NCI-H1436 treated with DMSO at 0.1 percent for 48 hours (cell line): ENCODE data around the gene INTS1.
A peak's percentile ranks its signal among the peaks of the same experiment; 100 is the strongest.

Source experiments
- DNase-seq: peaks from one replicate; lab custom pipeline; 2025; lab: John Stamatoyannopoulos, UW

The INTS1 gene

DNA sequence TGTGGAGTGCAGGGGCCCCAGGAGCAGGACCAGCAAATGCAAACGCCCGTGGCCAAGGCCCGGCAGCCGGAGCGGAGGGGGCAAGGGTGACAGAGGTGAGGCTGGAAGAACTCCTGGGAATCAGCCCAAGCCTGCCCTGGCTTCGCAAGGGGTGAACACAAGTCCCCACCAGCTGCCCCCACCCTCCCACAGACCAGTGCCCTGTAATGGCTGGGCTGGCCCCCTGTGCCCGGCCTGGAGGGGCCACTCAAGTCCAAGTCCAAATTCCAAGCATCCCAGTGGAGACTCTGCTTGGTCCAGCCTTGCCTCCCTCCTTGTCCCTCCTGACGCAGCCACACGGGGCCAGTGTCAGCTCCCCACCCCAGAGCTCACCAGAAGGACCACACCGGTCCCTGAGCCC is 73.0 kb downstream of the INTS1 start:
- DNase-seq, result no peak

DNA sequence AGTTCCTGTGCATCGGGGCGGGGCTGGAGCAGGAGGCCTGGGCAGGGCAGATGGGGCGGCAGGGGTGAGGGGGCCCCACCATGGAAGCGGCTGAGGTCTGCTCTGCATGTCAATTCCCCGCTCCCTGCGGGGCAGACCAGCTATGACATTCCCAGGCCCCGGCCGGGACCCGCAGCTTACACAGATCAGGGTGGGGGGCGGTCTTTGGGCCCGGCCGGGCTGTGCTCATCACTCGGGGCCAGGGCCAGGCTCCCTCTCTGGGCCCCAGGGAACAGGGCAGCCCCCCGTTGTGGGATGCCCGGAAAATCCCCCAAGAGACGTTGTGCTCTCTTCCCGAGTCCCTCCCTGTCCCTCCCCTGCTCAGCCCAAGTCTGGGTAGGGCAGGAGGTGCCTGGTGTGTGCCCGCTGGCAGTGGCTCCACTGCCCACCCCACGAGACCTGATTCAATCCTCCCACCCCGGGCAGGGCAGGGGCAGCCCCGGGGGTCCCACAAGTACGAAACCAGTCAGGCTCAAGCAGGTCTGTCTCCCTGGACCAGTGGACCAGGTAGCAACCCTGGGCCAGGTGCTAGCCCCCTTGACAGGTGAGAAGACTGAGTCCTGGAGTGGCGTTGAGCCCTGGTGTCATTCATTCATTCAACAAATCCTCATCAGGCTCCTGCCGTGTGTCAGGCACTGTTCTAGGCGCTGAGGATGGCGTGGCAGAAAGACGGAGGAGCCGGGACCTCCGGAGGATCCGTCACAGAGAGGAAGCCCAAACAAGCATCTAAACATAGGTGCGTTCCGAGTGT is 73.9 kb downstream of the INTS1 start:
- DNase-seq, result no peak

DNA sequence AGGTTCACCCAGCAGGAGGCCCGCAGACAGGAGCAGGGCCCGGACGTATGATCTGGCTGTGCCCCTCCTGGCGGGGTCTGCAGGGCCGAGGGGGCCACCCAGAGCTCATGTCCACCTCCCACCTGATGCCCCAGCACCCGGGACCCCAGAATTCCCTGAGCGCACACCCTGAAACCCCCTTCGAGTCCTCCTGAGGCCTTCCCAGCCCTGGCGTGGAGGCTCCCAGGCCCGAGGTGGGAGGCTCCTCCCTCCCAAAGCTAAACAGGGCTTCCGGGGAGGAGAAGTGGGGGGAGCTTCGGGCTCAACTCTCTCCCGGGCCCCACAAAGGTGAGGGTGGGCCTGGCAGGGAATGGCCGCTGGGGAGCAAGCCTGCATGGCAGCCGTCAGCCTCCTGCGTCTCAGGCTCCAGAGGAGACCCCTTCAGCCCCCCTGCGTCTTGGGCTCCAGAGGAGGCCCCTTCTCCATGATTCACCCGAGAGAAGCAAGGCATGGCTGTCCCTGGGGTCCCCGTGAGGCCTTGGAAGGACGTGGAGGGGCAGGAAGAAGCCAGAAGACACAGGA is 75.2 kb downstream of the INTS1 start:
- DNase-seq, result no peak

DNA sequence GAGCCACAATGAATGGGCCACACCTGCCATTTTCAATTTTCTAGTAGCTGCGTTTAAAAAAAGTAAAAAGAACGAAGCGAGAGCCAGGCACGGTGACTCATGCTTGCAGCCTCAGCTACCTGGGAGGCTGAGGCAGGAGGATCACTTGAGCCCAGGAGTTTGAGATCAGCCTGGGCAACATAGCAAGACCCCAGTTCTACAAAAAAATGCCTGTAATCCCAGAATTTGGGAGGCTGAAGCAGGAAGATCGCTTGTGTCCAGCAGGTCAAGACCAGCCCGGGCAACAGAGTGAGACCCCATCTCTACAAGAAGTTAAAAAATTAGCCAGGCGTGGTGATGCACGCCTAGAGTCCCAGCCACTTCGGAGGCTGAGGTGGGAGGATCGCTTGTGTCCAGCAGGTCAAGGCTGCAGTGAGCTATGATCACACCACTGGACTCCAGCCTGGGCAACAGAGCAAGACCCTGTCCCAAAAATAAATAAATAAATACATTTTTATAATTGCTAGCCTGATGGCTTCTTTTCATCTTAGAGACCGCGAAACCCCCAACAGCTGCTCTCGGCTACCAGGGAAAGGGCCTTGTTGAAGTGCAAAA is 77.0 kb downstream of the INTS1 start:
- DNase-seq, result no peak

DNA sequence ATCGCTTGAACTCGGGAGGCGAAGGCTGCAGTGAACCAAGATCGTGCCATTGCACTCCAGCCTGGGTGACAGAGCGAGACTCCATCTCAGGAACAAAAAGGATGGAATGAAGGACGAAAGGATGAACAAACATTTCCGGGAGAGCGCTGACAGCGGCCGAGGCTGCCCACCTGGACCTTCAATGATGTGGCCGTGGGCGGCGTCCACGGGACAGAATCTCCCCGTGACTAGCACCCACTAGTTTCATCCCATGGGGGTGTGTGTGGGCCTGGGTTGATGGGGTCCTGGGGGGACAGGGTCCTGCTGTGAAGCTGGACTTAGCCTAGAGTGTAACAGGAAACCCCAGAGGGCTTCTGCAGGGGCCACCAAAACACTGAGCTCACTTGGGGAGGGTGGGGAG is 77.7 kb downstream of the INTS1 start:
- DNase-seq, result no peak

DNA sequence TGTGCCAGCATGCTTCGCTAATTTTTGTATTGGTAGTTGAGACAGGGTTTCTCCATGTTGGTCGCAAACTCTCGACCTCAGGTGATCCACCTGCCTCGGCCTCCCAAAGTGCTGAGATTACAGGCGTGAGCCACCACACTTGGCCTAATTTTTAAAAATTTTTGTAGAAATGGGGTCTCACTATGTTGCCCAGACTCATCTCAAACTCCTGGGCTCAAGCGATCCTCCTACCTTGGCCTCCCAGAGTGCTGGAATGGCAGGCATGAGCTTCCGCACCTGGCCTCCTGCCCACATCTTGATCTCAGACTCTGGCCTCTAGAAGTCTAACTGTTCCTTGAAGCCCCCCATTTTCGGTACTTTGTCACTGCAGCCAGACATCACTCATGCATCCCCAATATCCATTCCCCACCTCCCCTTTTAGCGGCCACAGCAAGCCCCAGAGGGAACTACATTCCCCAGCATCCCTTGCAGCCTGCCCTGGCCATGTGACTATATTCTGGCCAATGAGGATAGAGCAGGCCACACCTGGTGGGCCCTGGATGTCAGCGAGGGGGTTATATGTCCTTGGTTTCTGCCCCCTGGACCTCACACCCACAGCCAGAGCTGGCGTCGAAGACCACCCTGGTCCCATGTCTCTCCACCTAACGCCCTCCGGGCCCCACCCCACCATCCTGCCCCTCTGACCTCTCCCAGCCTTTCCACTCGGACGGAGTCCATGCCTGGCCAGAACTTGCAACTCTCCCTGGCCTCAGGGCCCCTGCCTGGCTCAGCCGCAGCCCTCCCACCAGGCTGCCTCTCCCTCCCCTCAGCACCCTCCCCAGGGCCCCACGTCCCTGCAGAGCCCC is 78.7 kb downstream of the INTS1 start:
- DNase-seq, result no peak

DNA sequence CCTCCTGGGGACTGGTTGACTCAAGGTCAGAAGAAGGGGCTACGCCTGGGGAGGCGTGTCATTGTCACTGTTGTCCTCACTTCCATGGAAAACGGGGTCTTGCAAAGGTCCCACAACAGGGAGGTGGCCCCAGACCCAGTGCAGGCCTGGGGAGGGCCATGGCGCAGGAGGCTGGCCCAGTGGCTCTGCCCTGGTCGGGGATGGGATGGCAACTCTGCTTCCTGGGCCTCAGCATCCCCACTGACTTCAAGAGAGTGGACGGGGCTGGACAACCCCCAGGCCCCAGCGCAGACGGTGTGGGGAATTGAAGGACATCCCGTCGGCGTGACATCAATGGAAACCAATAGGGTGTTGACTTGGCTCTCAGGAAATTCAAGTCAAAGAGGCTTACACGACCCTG is 80.1 kb downstream of the INTS1 start:
- no peak for DNase-seq

DNA sequence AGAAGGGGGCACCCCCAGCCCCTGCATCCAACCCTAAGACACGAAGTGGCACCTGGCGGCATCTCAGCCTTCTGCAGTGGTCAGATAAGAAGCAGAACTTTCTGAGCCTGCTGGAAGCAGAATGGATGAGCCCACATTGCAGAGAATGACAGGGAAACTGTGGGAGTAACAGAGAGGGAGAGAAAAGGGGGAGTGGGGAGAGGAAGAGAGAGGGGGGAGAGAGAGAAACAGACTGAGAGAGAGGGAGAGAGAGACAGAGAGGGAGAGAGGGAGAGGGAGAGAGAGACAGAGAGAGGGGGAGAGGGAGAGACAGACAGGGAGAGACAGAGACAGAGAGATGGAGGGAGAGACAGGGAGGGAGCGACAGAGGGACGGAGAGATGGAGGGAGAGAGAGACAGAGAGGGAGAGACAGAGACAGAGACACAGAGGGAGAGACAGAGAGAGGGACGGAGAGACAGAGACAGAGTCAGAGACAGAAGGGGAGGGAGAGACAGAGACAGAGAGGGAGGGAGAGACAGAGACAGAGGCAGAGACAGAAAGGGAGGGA is 80.9 kb downstream of the INTS1 start:
- no peak for DNase-seq

DNA sequence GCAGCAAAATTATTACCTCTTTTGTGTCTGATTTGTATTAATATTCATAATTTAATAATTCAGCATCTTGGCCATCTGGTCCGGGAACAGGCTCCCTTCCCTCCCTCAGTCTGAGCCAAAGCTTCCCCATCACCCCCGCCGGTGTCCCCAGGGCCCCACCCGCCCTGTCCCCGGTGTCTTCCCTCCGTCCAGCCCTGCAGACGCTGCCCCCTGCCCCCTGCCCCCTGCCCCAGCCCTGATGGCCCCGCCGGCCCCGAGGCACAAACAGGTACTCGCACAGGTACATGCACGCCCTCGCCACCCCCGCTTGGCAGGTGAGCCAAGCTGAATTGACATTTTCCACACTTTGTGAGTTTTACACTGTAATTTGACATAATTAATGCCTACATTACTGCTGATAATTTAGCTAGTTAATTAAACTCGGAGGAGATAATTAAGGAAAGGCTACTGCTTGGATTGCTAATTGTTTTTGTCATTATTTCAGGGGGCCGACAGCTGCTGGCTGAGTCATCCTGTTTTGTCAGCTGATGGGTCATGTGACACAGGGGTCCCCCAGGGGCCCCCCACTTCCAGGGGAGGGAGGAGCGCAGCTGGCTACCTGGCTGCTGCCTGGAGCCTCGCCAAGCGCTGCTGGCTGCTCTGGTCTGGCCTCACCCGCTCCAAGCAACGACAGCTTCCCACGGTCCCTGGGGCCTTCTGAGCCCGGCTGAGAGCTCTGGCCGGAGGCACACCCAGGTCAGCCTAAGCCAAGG is 81.5 kb downstream of the INTS1 start:
- peak; percentile 91 for DNase-seq

DNA sequence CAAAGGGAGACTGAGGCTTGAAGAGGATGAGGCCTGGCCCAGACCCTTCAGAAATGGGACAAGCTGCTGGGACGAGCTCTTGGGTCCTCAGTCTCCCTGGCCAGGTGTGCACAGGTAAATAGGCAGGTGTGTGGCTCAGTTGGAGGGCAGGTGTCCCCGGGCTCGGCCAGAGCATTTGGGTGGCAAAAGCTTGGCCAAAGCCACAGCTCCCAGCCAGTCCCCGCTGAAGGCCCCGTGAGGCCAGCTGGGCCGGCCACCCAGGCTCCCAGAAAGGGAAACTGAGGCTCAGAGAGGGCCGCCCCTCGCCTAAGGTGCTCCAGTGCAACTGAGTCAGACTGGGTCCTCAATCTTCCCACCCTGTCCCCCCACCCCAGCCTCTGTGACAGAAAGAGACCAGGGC is 82.2 kb downstream of the INTS1 start:
- DNase-seq, result no peak

DNA sequence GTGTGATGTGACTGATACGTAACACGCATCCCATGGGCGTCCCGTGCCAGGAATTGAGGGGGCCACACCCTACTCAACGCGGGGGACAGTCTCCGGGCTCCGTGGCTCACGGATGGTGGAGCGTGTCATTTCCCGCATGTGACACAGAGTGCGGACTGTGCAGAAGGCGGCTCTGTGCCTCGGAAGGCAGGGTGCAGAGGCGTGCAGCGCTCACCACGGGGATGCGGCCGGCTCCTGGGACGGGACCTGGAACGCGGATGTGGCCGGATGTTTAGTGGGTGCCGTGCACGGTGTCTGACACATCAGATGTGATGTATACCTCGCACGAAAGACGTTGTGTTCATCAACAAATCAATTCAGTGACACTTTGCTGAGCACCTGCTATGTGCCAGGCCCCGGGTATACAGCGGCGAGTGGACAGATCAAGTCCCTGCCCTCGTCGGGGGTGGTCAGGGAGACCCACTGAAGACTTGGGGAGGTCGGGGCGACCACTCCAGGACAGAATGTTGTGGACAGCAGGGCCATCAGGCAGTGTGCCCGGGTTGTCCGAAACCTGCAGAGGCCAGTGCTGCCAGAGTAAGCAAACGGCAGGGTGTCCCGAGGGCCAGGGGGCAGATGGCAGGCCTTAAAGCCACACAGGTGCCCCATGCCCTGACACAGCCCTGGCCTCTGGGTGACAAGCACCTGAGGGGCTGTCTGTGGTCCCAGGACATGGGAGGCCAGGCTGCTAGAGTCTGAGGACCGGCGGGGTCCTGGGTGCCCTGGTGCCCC is 83.0 kb downstream of the INTS1 start:
- DNase-seq, result no peak
